ENCODE measurements around the gene PRKCH.

PRKCH gene

GRCh38 chr14:61498811-61499210 lies 177.4 kb downstream of the PRKCH start:
- Histone ChIP-seq H3K36me3 (ENCODE audit: control insufficient read depth, insufficient read depth, low read length) (no peaks in the 10 kb centered on the region), H3K9ac (ENCODE audit: low read length) (no peak overlapping the region), H3K79me1 (ENCODE audit: low read length) (no peaks in the 10 kb centered on the region), H3K27ac (ENCODE audit: low read depth, low read length) (no peak overlapping the region), H3K23ac (ENCODE audit: low read length) (no peak overlapping the region), H2BK5ac (ENCODE audit: low read length) (no peak overlapping the region), H3K4me2 (ENCODE audit: low read length) (no peak overlapping the region), H3K27me3 (ENCODE audit: insufficient read depth, low read length, poor library complexity) (no peaks in the 10 kb centered on the region), H2BK120ac (ENCODE audit: low read depth, low read length) (no peak overlapping the region), H3K4me1 (ENCODE audit: control insufficient read depth, low read depth, low read length) (peaks cover 11% of the 10 kb centered on the region), H4K8ac (ENCODE audit: low read depth, low read length) (no peak overlapping the region), H3K79me2 (ENCODE audit: control insufficient read depth, insufficient read depth, low read length) (no peaks in the 10 kb centered on the region), H2AK5ac (ENCODE audit: low read length) (no peak overlapping the region), H2BK15ac (replicated peaks; ENCODE audit: low read depth) (peak overlapping the region; percentile 9), H3K18ac (ENCODE audit: low read length) (no peak overlapping the region), H3K56ac (ENCODE audit: low read length) (no peak overlapping the region), H3K4me3 (ENCODE audit: low read length) (no peak overlapping the region), H3K4ac (ENCODE audit: low read depth, low read length) (no peak overlapping the region), H4K5ac (ENCODE audit: low read length) (no peak overlapping the region)
- DNase-seq: no peak
- WGBS (ENCODE audit: extremely low coverage, insufficient coverage, low lambda C conversion rate): no CpG with 5 or more reads among the region's 6 CpGs

DNA sequence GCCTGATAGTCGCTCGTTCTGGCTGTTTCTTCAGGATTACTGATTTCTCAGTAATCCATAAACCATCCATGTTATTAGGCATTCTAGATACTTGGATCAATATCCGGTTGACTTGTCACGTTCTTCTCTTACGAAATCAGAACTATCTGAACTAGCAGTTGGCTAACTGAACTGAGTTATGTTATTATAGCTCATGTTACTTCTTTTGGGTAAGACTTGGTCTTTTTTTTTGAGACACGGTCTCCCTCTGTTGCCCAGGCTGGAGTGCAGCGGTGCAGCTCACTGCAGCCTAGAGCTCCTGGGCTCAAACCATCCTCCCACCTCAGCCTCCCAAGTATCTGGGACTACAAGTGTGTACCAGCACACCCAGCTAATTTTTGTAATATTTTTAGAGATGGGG lies 178.6 kb downstream of the PRKCH start:
- Histone ChIP-seq H2AK5ac (ENCODE audit: low read length) (no peak overlapping the region), H2BK120ac (ENCODE audit: low read depth, low read length) (no peak overlapping the region), H3K79me1 (ENCODE audit: low read length) (no peaks in the 10 kb centered on the region), H3K4me3 (ENCODE audit: low read length) (no peak overlapping the region), H4K5ac (ENCODE audit: low read length) (no peak overlapping the region), H3K4me2 (ENCODE audit: low read length) (no peak overlapping the region), H3K79me2 (ENCODE audit: control insufficient read depth, insufficient read depth, low read length) (no peaks in the 10 kb centered on the region), H3K4ac (ENCODE audit: low read depth, low read length) (no peak overlapping the region), H3K36me3 (ENCODE audit: control insufficient read depth, insufficient read depth, low read length) (no peaks in the 10 kb centered on the region), H3K9ac (ENCODE audit: low read length) (no peak overlapping the region), H3K18ac (ENCODE audit: low read length) (no peak overlapping the region), H3K27me3 (ENCODE audit: insufficient read depth, low read length, poor library complexity) (no peaks in the 10 kb centered on the region), H3K27ac (ENCODE audit: low read depth, low read length) (no peak overlapping the region), H3K4me1 (ENCODE audit: control insufficient read depth, low read depth, low read length) (peaks cover 11% of the 10 kb centered on the region), H2BK15ac (replicated peaks; ENCODE audit: low read depth) (no peak overlapping the region), H4K8ac (ENCODE audit: low read depth, low read length) (no peak overlapping the region), H3K56ac (ENCODE audit: low read length) (no peak overlapping the region), H3K23ac (ENCODE audit: low read length) (no peak overlapping the region), H2BK5ac (ENCODE audit: low read length) (no peak overlapping the region)
- WGBS (ENCODE audit: extremely low coverage, insufficient coverage, low lambda C conversion rate): no CpG with 5 or more reads among the region's 7 CpGs
- DNase-seq: no peak

DNA sequence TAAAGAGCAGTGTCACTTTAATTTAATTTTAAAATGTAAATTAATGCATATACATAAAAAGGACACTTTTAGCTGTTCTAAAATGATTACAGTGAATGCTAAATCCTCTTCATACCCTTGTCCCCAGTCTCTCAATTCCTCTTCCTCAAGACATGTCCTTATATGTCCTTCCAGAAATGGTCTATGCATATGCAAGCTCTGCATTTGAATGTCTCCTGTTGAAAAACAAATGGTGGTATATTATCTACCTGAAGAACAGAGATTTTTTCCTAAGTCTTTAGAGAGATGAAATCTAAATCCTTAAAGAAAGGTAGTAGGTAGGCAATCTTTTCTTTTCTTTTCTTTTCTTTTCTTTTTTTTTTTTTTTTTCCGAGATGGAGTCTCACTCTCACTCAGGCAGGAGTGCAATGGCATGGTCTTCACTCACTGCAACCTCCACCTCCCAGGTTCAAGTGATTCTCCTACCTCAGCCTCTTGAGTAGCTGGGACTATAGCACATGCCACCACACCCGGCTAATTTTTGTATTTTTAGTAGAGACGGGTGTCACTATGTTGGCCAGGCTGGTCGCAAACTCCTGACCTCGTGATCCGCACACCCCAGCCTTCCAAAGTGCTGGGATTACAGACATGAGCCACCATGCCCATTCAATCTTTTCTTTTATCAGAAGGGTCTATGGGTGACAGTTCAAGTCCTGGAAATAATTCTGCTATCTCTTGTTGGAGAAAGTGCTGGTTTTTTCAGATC lies 180.5 kb downstream of the PRKCH start:
- H2BK5ac ChIP-seq (ENCODE audit: low read length): no peak overlapping the region
- no CpG with 5 or more reads among the region's 6 CpGs for WGBS (ENCODE audit: extremely low coverage, insufficient coverage, low lambda C conversion rate)
- no peak overlapping the region for H3K56ac ChIP-seq (ENCODE audit: low read length)

DNA sequence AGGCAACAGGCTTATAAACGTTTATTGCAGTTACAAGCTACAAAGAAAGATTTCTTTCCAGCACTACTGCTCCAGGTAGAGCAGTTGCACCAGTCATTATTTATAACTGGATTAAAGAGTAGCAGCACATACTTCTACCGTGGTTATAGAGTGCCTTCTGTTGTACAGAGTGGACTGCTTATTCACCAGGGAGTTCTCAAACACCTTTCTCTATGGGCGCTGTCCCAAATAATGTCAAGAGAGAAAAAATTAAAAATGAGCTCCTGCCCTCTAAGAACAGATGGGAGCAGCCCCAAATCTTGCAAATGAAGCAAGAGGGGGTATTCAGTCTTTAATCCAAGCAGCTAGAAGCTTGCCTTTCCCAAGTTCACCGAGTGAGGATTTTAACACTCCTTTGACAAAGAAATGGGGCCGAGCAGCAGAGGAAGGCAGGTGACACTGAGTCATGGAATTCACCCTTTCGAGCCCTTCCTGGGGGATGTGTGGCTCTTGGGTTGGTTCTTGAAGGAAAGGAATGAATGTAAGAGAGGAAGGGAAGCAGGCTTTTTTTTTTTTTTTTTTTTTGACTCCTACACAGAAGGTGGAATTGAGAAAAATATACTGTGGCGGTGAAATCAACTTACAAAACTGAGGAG lies 181.2 kb downstream of the PRKCH start:
- Histone ChIP-seq H3K79me1 (ENCODE audit: low read length) (no peaks in the 10 kb centered on the region), H3K27ac (ENCODE audit: low read depth, low read length) (peak overlapping the region; percentile 73), H3K9ac (ENCODE audit: low read length) (peak overlapping the region; percentile 13), H3K36me3 (ENCODE audit: control insufficient read depth, insufficient read depth, low read length) (no peaks in the 10 kb centered on the region), H3K56ac (ENCODE audit: low read length) (peak overlapping the region; percentile 30), H3K18ac (ENCODE audit: low read length) (peak overlapping the region; percentile 87), H4K8ac (ENCODE audit: low read depth, low read length) (peak overlapping the region; percentile 39), H3K4me2 (ENCODE audit: low read length) (no peak overlapping the region), H2AK5ac (ENCODE audit: low read length) (no peak overlapping the region), H3K4me3 (ENCODE audit: low read length) (no peak overlapping the region), H3K27me3 (ENCODE audit: insufficient read depth, low read length, poor library complexity) (no peaks in the 10 kb centered on the region), H3K4me1 (ENCODE audit: control insufficient read depth, low read depth, low read length) (peaks cover 11% of the 10 kb centered on the region), H3K79me2 (ENCODE audit: control insufficient read depth, insufficient read depth, low read length) (no peaks in the 10 kb centered on the region), H3K4ac (ENCODE audit: low read depth, low read length) (no peak overlapping the region), H2BK15ac (replicated peaks; ENCODE audit: low read depth) (no peak overlapping the region), H4K5ac (ENCODE audit: low read length) (no peak overlapping the region), H2BK5ac (ENCODE audit: low read length) (no peak overlapping the region), H2BK120ac (ENCODE audit: low read depth, low read length) (peak overlapping the region; percentile 92), H3K23ac (ENCODE audit: low read length) (no peak overlapping the region)
- peak; percentile 90 for DNase-seq
- no CpG with 5 or more reads among the region's 7 CpGs for WGBS (ENCODE audit: extremely low coverage, insufficient coverage, low lambda C conversion rate)

More for the DNA sequence above, 180.5 kb downstream of the PRKCH start:
- no peaks in the 10 kb centered on the region for H3K36me3 ChIP-seq (ENCODE audit: control insufficient read depth, insufficient read depth, low read length)
- H3K4me2 ChIP-seq (ENCODE audit: low read length): no peak overlapping the region
- H3K79me1 ChIP-seq (ENCODE audit: low read length): no peaks in the 10 kb centered on the region
- no peak overlapping the region for H2AK5ac ChIP-seq (ENCODE audit: low read length)
- peak overlapping the region; percentile 87 for H3K18ac ChIP-seq (ENCODE audit: low read length)
- H3K79me2 ChIP-seq (ENCODE audit: control insufficient read depth, insufficient read depth, low read length): no peaks in the 10 kb centered on the region
- H2BK15ac ChIP-seq (replicated peaks; ENCODE audit: low read depth): no peak overlapping the region
- peak; percentile 13 for DNase-seq
- H3K9ac ChIP-seq (ENCODE audit: low read length): peak overlapping the region; percentile 13
- H3K4ac ChIP-seq (ENCODE audit: low read depth, low read length): no peak overlapping the region
- H3K4me1 ChIP-seq (ENCODE audit: control insufficient read depth, low read depth, low read length): peaks cover 11% of the 10 kb centered on the region
- peak overlapping the region; percentile 92 for H2BK120ac ChIP-seq (ENCODE audit: low read depth, low read length)
- H4K5ac ChIP-seq (ENCODE audit: low read length): no peak overlapping the region
- no peaks in the 10 kb centered on the region for H3K27me3 ChIP-seq (ENCODE audit: insufficient read depth, low read length, poor library complexity)
- no peak overlapping the region for H3K23ac ChIP-seq (ENCODE audit: low read length)
- H3K4me3 ChIP-seq (ENCODE audit: low read length): no peak overlapping the region
- no peak overlapping the region for H4K8ac ChIP-seq (ENCODE audit: low read depth, low read length)
- peak overlapping the region; percentile 72 for H3K27ac ChIP-seq (ENCODE audit: low read depth, low read length)

DNA sequence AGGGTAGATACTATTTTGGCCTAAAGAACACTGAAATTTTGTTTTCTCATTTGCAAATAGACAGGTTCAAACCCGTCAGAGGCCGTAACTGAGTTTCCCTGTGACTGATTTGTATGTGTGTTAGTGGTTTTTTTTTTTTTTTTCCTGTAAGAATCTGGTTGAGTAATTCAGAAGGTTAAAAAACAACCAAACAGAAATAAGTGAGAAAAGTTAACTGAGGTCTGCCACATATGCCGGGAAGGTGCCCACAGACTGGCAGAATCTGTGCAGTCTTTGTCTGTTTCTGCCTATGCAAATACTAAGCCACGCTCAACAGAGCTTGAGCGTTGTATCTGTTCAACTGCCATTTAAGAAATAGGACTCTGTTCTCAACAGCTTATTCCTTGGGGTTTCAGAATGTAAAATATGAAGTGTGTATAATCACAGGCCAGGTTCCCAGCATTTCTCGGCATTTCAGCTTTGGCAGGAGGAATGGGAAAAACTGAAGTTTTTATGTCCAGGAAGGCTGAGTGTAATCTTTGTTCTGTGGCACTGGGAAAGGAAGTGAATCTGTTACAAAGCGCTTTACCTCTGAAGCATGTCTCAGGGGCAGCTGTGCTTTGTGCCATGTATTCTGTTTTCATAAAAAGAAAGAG lies 181.9 kb downstream of the PRKCH start:
- Histone ChIP-seq H4K5ac (ENCODE audit: low read length) (no peak overlapping the region), H3K9ac (ENCODE audit: low read length) (no peak overlapping the region), H3K4me2 (ENCODE audit: low read length) (no peak overlapping the region), H3K79me2 (ENCODE audit: control insufficient read depth, insufficient read depth, low read length) (no peaks in the 10 kb centered on the region), H3K27me3 (ENCODE audit: insufficient read depth, low read length, poor library complexity) (no peaks in the 10 kb centered on the region), H2BK120ac (ENCODE audit: low read depth, low read length) (no peak overlapping the region), H3K4me1 (ENCODE audit: control insufficient read depth, low read depth, low read length) (peaks cover 11% of the 10 kb centered on the region), H3K4me3 (ENCODE audit: low read length) (no peak overlapping the region), H3K56ac (ENCODE audit: low read length) (no peak overlapping the region), H2BK15ac (replicated peaks; ENCODE audit: low read depth) (no peak overlapping the region), H3K36me3 (ENCODE audit: control insufficient read depth, insufficient read depth, low read length) (no peaks in the 10 kb centered on the region), H4K8ac (ENCODE audit: low read depth, low read length) (peak overlapping the region; percentile 39), H3K23ac (ENCODE audit: low read length) (no peak overlapping the region), H2AK5ac (ENCODE audit: low read length) (no peak overlapping the region), H2BK5ac (ENCODE audit: low read length) (no peak overlapping the region), H3K79me1 (ENCODE audit: low read length) (no peaks in the 10 kb centered on the region), H3K4ac (ENCODE audit: low read depth, low read length) (peak overlapping the region; percentile 70), H3K27ac (ENCODE audit: low read depth, low read length) (peak overlapping the region; percentile 73), H3K18ac (ENCODE audit: low read length) (no peak overlapping the region)
- no peak for DNase-seq
- no CpG with 5 or more reads among the region's 7 CpGs for WGBS (ENCODE audit: extremely low coverage, insufficient coverage, low lambda C conversion rate)
